Neural cell (in vitro differentiated cells): ENCODE measurements around the gene ORM1. TPM values are rescaled to one million over a fixed set of nuclear protein-coding genes. Genes with fewer than 3 reads are reported as not detected.

Source experiments
- H2AFZ ChIP-seq: fragments of 200-600, 300-800 bp; sonication (generic), shearing (Covaris generic); 2 replicates; pipeline ENCODE4 v1.6.0; 2014; ENCODE audit warnings: low read depth, mild to moderate bottlenecking, antibody characterized with exemption, low read length, moderate library complexity
- H3F3A ChIP-seq: fragments of 200-600 bp; shearing (Covaris generic); 2 replicates; pipeline ENCODE4 v1.6.1; 2016; ENCODE audit warnings: mild to moderate bottlenecking, moderate library complexity, mixed read lengths, antibody characterized with exemption, low read length; ENCODE audit not compliant: insufficient read depth, poor library complexity, severe bottlenecking
- H3K27ac ChIP-seq: fragments of 200-600, 300-800 bp; sonication (generic), shearing (Covaris generic); 2 replicates; pipeline ENCODE4 v1.5.1; 2014; ENCODE audit warnings: mild to moderate bottlenecking, low read length, moderate library complexity
- H3K27me3 ChIP-seq: fragments of 300-800, 200-600 bp; sonication (generic), shearing (Covaris generic); 2 replicates; pipeline ENCODE4 v1.6.0; 2014; ENCODE audit warnings: mild to moderate bottlenecking, low read depth, low read length, moderate library complexity; ENCODE audit not compliant: insufficient read depth
- H3K36me3 ChIP-seq: fragments of 300-800, 200-600 bp; sonication (generic), shearing (Covaris generic); 2 replicates; pipeline ENCODE4 v1.5.1; 2014; ENCODE audit warnings: mild to moderate bottlenecking, antibody characterized with exemption, low read length, moderate library complexity; ENCODE audit not compliant: insufficient read depth
- H3K4me2 ChIP-seq: fragments of 300-800, 200-600 bp; sonication (generic), shearing (Covaris generic); 2 replicates; pipeline ENCODE4 v1.6.0; 2014; ENCODE audit warnings: mild to moderate bottlenecking, low read length
- H3K4me3 ChIP-seq: fragments of 300-800, 200-600 bp; sonication (generic), shearing (Covaris generic); 2 replicates; pipeline ENCODE4 v1.5.1; 2014; ENCODE audit warnings: mild to moderate bottlenecking, low read length, moderate library complexity
- H3K79me2 ChIP-seq: fragments of 200-600 bp; shearing (Covaris generic); replicated peaks from 2 replicates; pipeline ENCODE4 v1.6.0; 2014; ENCODE audit warnings: mild to moderate bottlenecking, low read length, moderate library complexity; ENCODE audit not compliant: insufficient read depth
- H3K9ac ChIP-seq: fragments of 300-800, 200-600 bp; sonication (generic), shearing (Covaris generic); 2 replicates; pipeline ENCODE4 v1.6.1; 2016; ENCODE audit warnings: mild to moderate bottlenecking, low read length, mixed read lengths
- H3K9me2 ChIP-seq: fragments of 200-600 bp; shearing (Covaris generic); 2 replicates; pipeline ENCODE4 v1.6.1; 2016; ENCODE audit warnings: mild to moderate bottlenecking, low read length, mixed read lengths; ENCODE audit not compliant: insufficient read depth
- H3K9me3 ChIP-seq: fragments of 200-600, 300-800 bp; sonication (generic), shearing (Covaris generic); 2 replicates; pipeline ENCODE4 v1.6.1; 2016; ENCODE audit warnings: mild to moderate bottlenecking, mixed run types, low read length, moderate library complexity, mixed read lengths
- H4K20me1 ChIP-seq: fragments of 200-600 bp; shearing (Covaris generic); 2 replicates; pipeline ENCODE4 v1.6.1; 2016; ENCODE audit warnings: mild to moderate bottlenecking, mixed run types; ENCODE audit not compliant: insufficient read depth
- EP300 ChIP-seq: fragments of 450-650 bp; conservative IDR thresholded peaks from 2 replicates; pipeline ENCODE4 v1.6.1; 2014; ENCODE audit warnings: antibody characterized with exemption, mild to moderate bottlenecking, moderate library complexity; ENCODE audit not compliant: poor library complexity, severe bottlenecking
- EZH2 ChIP-seq: fragments of 200-600, 300-800 bp; shearing (Covaris generic), sonication (generic); IDR thresholded peaks from 2 replicates; pipeline ENCODE4 v1.6.1; 2014; ENCODE audit warnings: antibody characterized with exemption, low read length, borderline replicate concordance, mild to moderate bottlenecking; ENCODE audit not compliant: insufficient read depth, poor library complexity, severe bottlenecking
- MXI1 ChIP-seq: fragments of 450-650 bp; conservative IDR thresholded peaks from 2 replicates; pipeline ENCODE4 v1.6.1; 2014; ENCODE audit warnings: antibody characterized with exemption, mild to moderate bottlenecking; ENCODE audit not compliant: poor library complexity, severe bottlenecking
- POLR2AphosphoS5 ChIP-seq: IDR thresholded peaks from 2 replicates; pipeline ENCODE4 v1.6.1; 2012
- RAD21 ChIP-seq: fragments of 450-650 bp; conservative IDR thresholded peaks from 2 replicates; pipeline ENCODE4 v1.6.1; 2014; ENCODE audit warnings: antibody characterized with exemption, mild to moderate bottlenecking, moderate library complexity
- REST ChIP-seq: IDR thresholded peaks from 2 replicates; pipeline ENCODE4 v1.6.1; 2012; ENCODE audit warnings: borderline replicate concordance
- SMC3 ChIP-seq: fragments of 450-650 bp; conservative IDR thresholded peaks from 2 replicates; pipeline ENCODE4 v1.6.1; 2014; ENCODE audit warnings: antibody characterized with exemption, mild to moderate bottlenecking, moderate library complexity; ENCODE audit not compliant: poor library complexity
- TAF1 ChIP-seq: IDR thresholded peaks from 2 replicates; pipeline ENCODE4 v1.6.1; 2012; ENCODE audit warnings: low read depth
- polyA plus RNA-seq: library from polyadenylated mRNA; depleted of rRNA; stranded (reverse); fragments of >200 nt; gene quantifications from 2 replicates; pipeline ENCODE4 v1.2.3, GENCODE V29; 2014
- TF ChIP-seq, protein P1 (sequence below): fragments of 450-650 bp; IDR thresholded peaks from 2 replicates; pipeline ENCODE4 v1.5.1; 2014; ENCODE audit warnings: antibody characterized with exemption, mild to moderate bottlenecking, moderate library complexity; ENCODE audit not compliant: poor library complexity, severe bottlenecking

Gene ORM1
- polyA plus RNA-seq, 1 donor from 2014 or later, result not detected

- TF ChIP-seq MXI1, result no peak
- TF ChIP-seq SMC3, result no peak
- no peak for TF ChIP-seq POLR2AphosphoS5
- TF ChIP-seq, protein P1, sequence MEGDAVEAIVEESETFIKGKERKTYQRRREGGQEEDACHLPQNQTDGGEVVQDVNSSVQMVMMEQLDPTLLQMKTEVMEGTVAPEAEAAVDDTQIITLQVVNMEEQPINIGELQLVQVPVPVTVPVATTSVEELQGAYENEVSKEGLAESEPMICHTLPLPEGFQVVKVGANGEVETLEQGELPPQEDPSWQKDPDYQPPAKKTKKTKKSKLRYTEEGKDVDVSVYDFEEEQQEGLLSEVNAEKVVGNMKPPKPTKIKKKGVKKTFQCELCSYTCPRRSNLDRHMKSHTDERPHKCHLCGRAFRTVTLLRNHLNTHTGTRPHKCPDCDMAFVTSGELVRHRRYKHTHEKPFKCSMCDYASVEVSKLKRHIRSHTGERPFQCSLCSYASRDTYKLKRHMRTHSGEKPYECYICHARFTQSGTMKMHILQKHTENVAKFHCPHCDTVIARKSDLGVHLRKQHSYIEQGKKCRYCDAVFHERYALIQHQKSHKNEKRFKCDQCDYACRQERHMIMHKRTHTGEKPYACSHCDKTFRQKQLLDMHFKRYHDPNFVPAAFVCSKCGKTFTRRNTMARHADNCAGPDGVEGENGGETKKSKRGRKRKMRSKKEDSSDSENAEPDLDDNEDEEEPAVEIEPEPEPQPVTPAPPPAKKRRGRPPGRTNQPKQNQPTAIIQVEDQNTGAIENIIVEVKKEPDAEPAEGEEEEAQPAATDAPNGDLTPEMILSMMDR, result no peak
- no peak for TF ChIP-seq REST
- no peak for TF ChIP-seq RAD21
- TF ChIP-seq EZH2, result no peak
- no peaks in the 10 kb centered on the region for H3K36me3 ChIP-seq
Measured at GRCh38 chr9:114283551-114284111, 39.3 kb upstream of the ORM1 start.

GRCh38 chr9:114284316-114285060 lies 38.4 kb upstream of the ORM1 start:
- H3K27me3 ChIP-seq, result no peaks in the 10 kb centered on the region
- no peak overlapping the region for H3K9ac ChIP-seq
- no peaks in the 10 kb centered on the region for H3K79me2 ChIP-seq
- no peaks in the 10 kb centered on the region for H4K20me1 ChIP-seq
- no peak overlapping the region for H3K4me2 ChIP-seq
- H3K9me2 ChIP-seq, result no peaks in the 10 kb centered on the region
- H2AFZ ChIP-seq, result no peak overlapping the region
- no peaks in the 10 kb centered on the region for H3F3A ChIP-seq
- H3K4me3 ChIP-seq, result no peak overlapping the region
- H3K27ac ChIP-seq, result no peak overlapping the region
- TF ChIP-seq MXI1 (no peak), SMC3 (no peak), EZH2 (no peak), EP300 (no peak), POLR2AphosphoS5 (no peak), RAD21 (no peak), REST (no peak), TAF1 (no peak)
- TF ChIP-seq, protein P1, result no peak
- H3K9me3 ChIP-seq, result no peaks in the 10 kb centered on the region
- no peaks in the 10 kb centered on the region for H3K36me3 ChIP-seq

More at GRCh38 chr9:114283551-114284111, 39.3 kb upstream of the ORM1 start:
- no peak overlapping the region for H3K4me2 ChIP-seq
- no peak overlapping the region for H3K9ac ChIP-seq
- H3K79me2 ChIP-seq, result no peaks in the 10 kb centered on the region
- H4K20me1 ChIP-seq, result no peaks in the 10 kb centered on the region
- no peak overlapping the region for H3K27ac ChIP-seq
- no peaks in the 10 kb centered on the region for H3K27me3 ChIP-seq
- H2AFZ ChIP-seq, result no peak overlapping the region
- no peaks in the 10 kb centered on the region for H3K9me2 ChIP-seq
- no peak overlapping the region for H3K4me3 ChIP-seq
- H3K9me3 ChIP-seq, result no peaks in the 10 kb centered on the region
- no peaks in the 10 kb centered on the region for H3F3A ChIP-seq
